Heart left ventricle (tissue), 13 donors: ENCODE data around the gene PCNX3.

ENCODE experiments used
- POLR2A ChIP-seq, 2 donors: fragments of 450-650 bp; IDR thresholded peaks; one replicate each; pipeline ENCODE4 v1.6.1; 2017; ENCODE audit warnings: antibody characterized with exemption in 2 of 2, mild to moderate bottlenecking in 2 of 2, moderate library complexity in 2 of 2
- TF ChIP-seq, protein P1 (sequence below), 12 donors: fragments of 200-600 bp; sonication (generic) in 4 of 12; IDR thresholded peaks; one replicate each; pipeline versions ENCODE4 v1.5.0 to v1.8.0; 2018 to 2022; ENCODE audit warnings: antibody characterized with exemption in 12 of 12, mild to moderate bottlenecking in 5 of 12
- donor health status: ischemic (EF 13 %, LVEDD 7.1; RV severe dilation, severe dysfunction).
- donor health status: DM: no; HTN: yes; CAD: no.
- donor health status: DM: no; HTN: no; CAD: no.
- donor health status: ischemic (EF 25% LVEDD 6.9; RV normal size, moderate dysfunction).
- donor health status: ischemic (EF 25% LVEDD 5.7; RV mildly dilated, moderate dysfunction).
- donor health status: ischemic (EF 35%, LVEDD 5.7; RV mildly dilated, moderate dysfunction).
- donor health status: nonischemic (EF 11% LVEDD 7.7; RV severe dilation, severe dysfunction).
- donor health status: DM: yes; HTN: yes; CAD: no.
- donor health status: PGD.
- donor health status: ischemic (EF 29% LVEDD 5.4; RV normal size, mild dysfunction).
- donor health status: nonischemic (EF 23%, LVEDD 6.1; RV moderate dilation, normal function).

DNA sequence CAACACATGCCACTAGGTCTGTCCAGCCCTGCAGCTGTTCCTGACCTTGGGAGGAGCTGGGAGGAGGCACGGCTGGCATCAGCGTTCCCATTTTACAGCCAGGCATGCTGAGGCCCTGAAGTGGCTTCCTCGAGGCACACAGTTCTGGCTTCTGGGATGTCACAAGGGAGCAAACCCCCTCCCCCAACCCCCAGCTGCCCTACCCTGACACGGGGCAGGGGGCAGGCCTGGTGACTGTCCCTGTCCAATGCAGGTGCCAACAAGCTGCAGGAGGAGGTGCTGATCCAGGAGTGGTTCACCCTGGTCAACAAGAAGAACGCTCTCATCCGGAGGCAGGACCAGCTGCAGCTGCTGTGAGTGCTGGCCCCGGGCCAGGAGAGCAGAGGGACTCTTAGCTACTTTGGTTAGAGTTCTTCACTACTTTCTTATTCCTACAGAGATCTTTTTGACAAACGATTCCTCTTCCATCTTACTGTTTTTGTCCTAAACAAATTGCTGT is 25.3 kb upstream of the PCNX3 start:
- no peak for TF ChIP-seq POLR2A (IDR thresholded peaks at IDR 0.05)
- TF ChIP-seq, protein P1, sequence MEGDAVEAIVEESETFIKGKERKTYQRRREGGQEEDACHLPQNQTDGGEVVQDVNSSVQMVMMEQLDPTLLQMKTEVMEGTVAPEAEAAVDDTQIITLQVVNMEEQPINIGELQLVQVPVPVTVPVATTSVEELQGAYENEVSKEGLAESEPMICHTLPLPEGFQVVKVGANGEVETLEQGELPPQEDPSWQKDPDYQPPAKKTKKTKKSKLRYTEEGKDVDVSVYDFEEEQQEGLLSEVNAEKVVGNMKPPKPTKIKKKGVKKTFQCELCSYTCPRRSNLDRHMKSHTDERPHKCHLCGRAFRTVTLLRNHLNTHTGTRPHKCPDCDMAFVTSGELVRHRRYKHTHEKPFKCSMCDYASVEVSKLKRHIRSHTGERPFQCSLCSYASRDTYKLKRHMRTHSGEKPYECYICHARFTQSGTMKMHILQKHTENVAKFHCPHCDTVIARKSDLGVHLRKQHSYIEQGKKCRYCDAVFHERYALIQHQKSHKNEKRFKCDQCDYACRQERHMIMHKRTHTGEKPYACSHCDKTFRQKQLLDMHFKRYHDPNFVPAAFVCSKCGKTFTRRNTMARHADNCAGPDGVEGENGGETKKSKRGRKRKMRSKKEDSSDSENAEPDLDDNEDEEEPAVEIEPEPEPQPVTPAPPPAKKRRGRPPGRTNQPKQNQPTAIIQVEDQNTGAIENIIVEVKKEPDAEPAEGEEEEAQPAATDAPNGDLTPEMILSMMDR (IDR thresholded peaks at IDR 0.05), result no peak
